HEK293T (cell line): Measurements from ENCODE around the gene LIPE.

Experiments
- CTCF ChIA-PET: fragments of 350-600 bp; formaldehyde crosslinking; extraction: SDS; loops from one replicate; lab custom pipeline; 2021; ENCODE audit warnings: antibody characterized with exemption, inconsistent platforms; lab: Yijun Ruan, JAX
- POLR2A ChIA-PET: fragments of 350-600 bp; formaldehyde crosslinking; extraction: SDS; loops from one replicate; lab custom pipeline; 2020; ENCODE audit warnings: antibody characterized with exemption, inconsistent platforms; lab: Yijun Ruan, JAX
- DNase-seq: peaks from one replicate; pipeline ENCODE4 v3.0.0; 2012; ENCODE audit warnings: mixed read lengths; ENCODE audit errors: extremely low spot score
- ARNT ChIP-seq: fragments of 450-650 bp; IDR thresholded peaks from 2 replicates; pipeline ENCODE4 v1.6.1; 2017; ENCODE audit warnings: mild to moderate bottlenecking
- BHLHE40 ChIP-seq: fragments of 450-650 bp; IDR thresholded peaks from 2 replicates; pipeline ENCODE4 v1.6.1; 2016; ENCODE audit warnings: mild to moderate bottlenecking, moderate library complexity, borderline replicate concordance
- CTBP1 ChIP-seq: fragments of 450-650 bp; IDR thresholded peaks from 2 replicates; pipeline ENCODE4 v1.6.1; 2016; ENCODE audit warnings: borderline replicate concordance
- ELF4 ChIP-seq: fragments of 450-650 bp; IDR thresholded peaks from 2 replicates; pipeline ENCODE4 v1.6.1; 2017; ENCODE audit warnings: antibody characterized with exemption
- FOXA1 ChIP-seq: fragments of 450-650 bp; IDR thresholded peaks from 2 replicates; pipeline ENCODE4 v1.6.1; 2016; ENCODE audit warnings: mild to moderate bottlenecking
- FOXK2 ChIP-seq: fragments of 450-650 bp; IDR thresholded peaks from 2 replicates; pipeline ENCODE4 v1.6.1; 2016; ENCODE audit warnings: mild to moderate bottlenecking
- FOXM1 ChIP-seq: fragments of 450-650 bp; IDR thresholded peaks from 2 replicates; pipeline ENCODE4 v1.6.1; 2017; ENCODE audit warnings: mild to moderate bottlenecking, borderline replicate concordance
- HDGF ChIP-seq: fragments of 450-650 bp; IDR thresholded peaks from 2 replicates; pipeline ENCODE4 v1.6.1; 2017; ENCODE audit warnings: antibody characterized with exemption, borderline replicate concordance
- L3MBTL2 ChIP-seq: fragments of 450-650 bp; conservative IDR thresholded peaks from 2 replicates; pipeline ENCODE4 v1.6.1; 2016; ENCODE audit warnings: mild to moderate bottlenecking
- LEF1 ChIP-seq: fragments of 450-650 bp; IDR thresholded peaks from 2 replicates; pipeline ENCODE4 v1.6.1; 2017; ENCODE audit warnings: mild to moderate bottlenecking, borderline replicate concordance
- NFRKB ChIP-seq: fragments of 450-650 bp; IDR thresholded peaks from 2 replicates; pipeline ENCODE4 v1.6.1; 2016; ENCODE audit warnings: mild to moderate bottlenecking, moderate library complexity
- PKNOX1 ChIP-seq: fragments of 450-650 bp; IDR thresholded peaks from 2 replicates; pipeline ENCODE4 v1.6.1; 2016
- SP1 ChIP-seq: fragments of 450-650 bp; IDR thresholded peaks from 2 replicates; pipeline ENCODE4 v1.6.1; 2017
- SUZ12 ChIP-seq: fragments of 450-650 bp; IDR thresholded peaks from 2 replicates; pipeline ENCODE4 v1.6.1; 2016; ENCODE audit warnings: mild to moderate bottlenecking
- TARDBP ChIP-seq: fragments of 450-650 bp; IDR thresholded peaks from 2 replicates; pipeline ENCODE4 v1.6.1; 2016
- ZNF384 ChIP-seq: fragments of 450-650 bp; IDR thresholded peaks from 2 replicates; pipeline ENCODE4 v1.6.1; 2016

LIPE gene

GRCh38 chr19:42360787-42361544, 66.2 kb downstream of the LIPE start:
- POLR2A ChIA-PET, result no interaction called here
- CTCF ChIA-PET, result no interaction called here
- TF ChIP-seq FOXA1 (no peak), BHLHE40 (no peak), FOXM1 (no peak), HDGF (no peak), FOXK2 (no peak), ARNT (no peak), L3MBTL2 (no peak), LEF1 (no peak), ZNF384 (no peak), TARDBP (no peak), SP1 (no peak), NFRKB (no peak), ELF4 (no peak), SUZ12 (no peak), PKNOX1 (no peak), CTBP1 (no peak)
- DNase-seq, result no peak

- CTCF ChIA-PET, result no interaction called here
- no peak for TF ChIP-seq SP1
- TF ChIP-seq LEF1, result no peak
- TF ChIP-seq CTBP1, result no peak
- TF ChIP-seq PKNOX1, result no peak
- TF ChIP-seq FOXA1, result no peak
- TF ChIP-seq FOXK2, result no peak
- no peak for TF ChIP-seq NFRKB
- TF ChIP-seq ELF4, result no peak
- TF ChIP-seq FOXM1, result no peak
- TF ChIP-seq TARDBP, result no peak
- TF ChIP-seq ZNF384, result no peak
- TF ChIP-seq ARNT, result no peak
- TF ChIP-seq SUZ12, result no peak
- no peak for TF ChIP-seq L3MBTL2
- no peak for TF ChIP-seq BHLHE40
- no peak for TF ChIP-seq HDGF
- DNase-seq, result no peak
- POLR2A ChIA-PET, result interaction anchor here (0.7 kb wide), 1 partner anchor 40 kb away, joined by 3 read pairs; no protein-coding TSS in a partner anchor
These were observed 69.9 kb downstream of the LIPE start for GRCh38 chr19:42357290-42357689.

- ChIA-PET CTCF (no interaction called here), POLR2A (no interaction called here)
- no peak for TF ChIP-seq ARNT
- TF ChIP-seq LEF1, result no peak
- no peak for TF ChIP-seq FOXM1
- TF ChIP-seq CTBP1, result no peak
- no peak for TF ChIP-seq L3MBTL2
- TF ChIP-seq SP1, result no peak
- no peak for TF ChIP-seq NFRKB
- no peak for TF ChIP-seq FOXK2
- no peak for TF ChIP-seq PKNOX1
- no peak for DNase-seq
These were observed 70.5 kb downstream of the LIPE start for GRCh38 chr19:42356686-42357085.

GRCh38 chr19:42355896-42356295, 71.3 kb downstream of the LIPE start:
- CTCF ChIA-PET, result no interaction called here
- TF ChIP-seq TARDBP (no peak), CTBP1 (no peak), HDGF (no peak), NFRKB (no peak), L3MBTL2 (no peak), LEF1 (no peak), BHLHE40 (no peak), FOXK2 (no peak), ARNT (no peak), ZNF384 (no peak), FOXA1 (no peak), SUZ12 (no peak), PKNOX1 (no peak)
- POLR2A ChIA-PET, result interaction anchor here (1.9 kb wide), 1 partner anchor 40 kb away, joined by 8 read pairs; no protein-coding TSS in a partner anchor
- no peak for DNase-seq

GRCh38 chr19:42353341-42354015, 73.7 kb downstream of the LIPE start:
- no peak for DNase-seq
- CTCF ChIA-PET, result no interaction called here
- no peak for TF ChIP-seq BHLHE40
- POLR2A ChIA-PET, result no interaction called here
